HT1080 (cell line): ENCODE results near the gene RPS6KB2. TPM values are rescaled to one million over a fixed set of nuclear protein-coding genes. Genes with fewer than 3 reads are reported as not detected.

Experiments used
- small RNA-seq: library from RNA; depleted of rRNA; stranded (forward); fragments of <200 nt; gene quantifications from one replicate; pipeline ENCODE3, GENCODE V24; 2014
- total RNA-seq: library from RNA; depleted of rRNA; stranded (reverse); fragments of >200 nt; shearing (Covaris generic); gene quantifications from 2 replicates; pipeline ENCODE4 v1.2.3, GENCODE V29; 2014; rRNA removed

RPS6KB2 gene
- total RNA-seq, 1 experiment from 2014 or later, result 52.7 TPM

Small RNA genes lying within 50 kb of the gene (small RNA-seq; reads per million reads assigned to genes)
- not detected for gene RNU6-1238P

Other genes with a start within 250 kb of the RPS6KB2 start
- 42.6 and 51.5 TPM in 2 replicates for gene GRK2, start 162.0 kb upstream of the RPS6KB2 start, total RNA-seq
- gene ANKRD13D, start 139.2 kb upstream of the RPS6KB2 start, total RNA-seq, result 26.5 and 27.6 TPM in 2 replicates
- 2.2 and 2.9 TPM in 2 replicates for gene SSH3, start 125.0 kb upstream of the RPS6KB2 start, total RNA-seq
- 34.5 and 39.4 TPM in 2 replicates for gene POLD4, start 74.9 kb upstream of the RPS6KB2 start, total RNA-seq
- 7.5 and 9.3 TPM in 2 replicates for gene CLCF1, start 54.9 kb upstream of the RPS6KB2 start, total RNA-seq
- 6.5 and 11.7 TPM in 2 replicates for gene RAD9A, start 36.5 kb upstream of the RPS6KB2 start, total RNA-seq
- gene PPP1CA, start 26.6 kb upstream of the RPS6KB2 start, total RNA-seq, result 324 and 339 TPM in 2 replicates
- gene TBC1D10C, start 24.4 kb upstream of the RPS6KB2 start, total RNA-seq, result 0.05 TPM in 1 of 2 replicates, not detected in the other
- 0.13 TPM in 1 of 2 replicates, not detected in the other for gene CARNS1, start 12.8 kb upstream of the RPS6KB2 start, total RNA-seq
- gene PTPRCAP, start 9.2 kb downstream of the RPS6KB2 start, total RNA-seq, result 0.60 TPM in 1 of 2 replicates, not detected in the other
- 113 and 151 TPM in 2 replicates for gene CORO1B, start 15.0 kb downstream of the RPS6KB2 start, total RNA-seq
- gene GPR152, start 24.2 kb downstream of the RPS6KB2 start, total RNA-seq, result not detected in 2 replicates
- gene CABP4, start 26.9 kb downstream of the RPS6KB2 start, total RNA-seq, result not detected in 2 replicates
- 3.3 and 6.9 TPM in 2 replicates for gene TMEM134, start 40.8 kb downstream of the RPS6KB2 start, total RNA-seq
- 81.5 and 91.2 TPM in 2 replicates for gene AIP, start 54.5 kb downstream of the RPS6KB2 start, total RNA-seq
- gene PITPNM1, start 76.9 kb downstream of the RPS6KB2 start, total RNA-seq, result 0.13 and 0.90 TPM in 2 replicates
- 20.0 and 24.7 TPM in 2 replicates for gene CDK2AP2, start 79.7 kb downstream of the RPS6KB2 start, total RNA-seq
- gene CABP2, start 95.0 kb downstream of the RPS6KB2 start, total RNA-seq, result not detected in 2 replicates
- gene GSTP1, start 155.3 kb downstream of the RPS6KB2 start, total RNA-seq, result 904 and 1,034 TPM in 2 replicates
- gene NDUFV1, start 178.4 kb downstream of the RPS6KB2 start, total RNA-seq, result 202 and 217 TPM in 2 replicates
- gene NUDT8, start 201.4 kb downstream of the RPS6KB2 start, total RNA-seq, result 17.0 and 21.5 TPM in 2 replicates
- not detected in 2 replicates for gene TBX10, start 211.3 kb downstream of the RPS6KB2 start, total RNA-seq
- not detected in 2 replicates for gene ACY3, start 222.2 kb downstream of the RPS6KB2 start, total RNA-seq
- gene ALDH3B2, start 246.1 kb downstream of the RPS6KB2 start, total RNA-seq, result not detected in 2 replicates